Measurements from ENCODE around the gene CCBE1. TPM values are rescaled to one million over a fixed set of nuclear protein-coding genes. Genes with fewer than 3 reads are reported as not detected.

CCBE1 gene
- total and polyA plus RNA-seq, 9 of the 15 experiments (the other 6 are each of a cell fraction or from before 2014, with no cell fraction given): 0.20 TPM; not detected in 8

GRCh38 chr18:59569390-59569791, 127.8 kb downstream of the CCBE1 start (continued):
- TF ChIP-seq, protein P1, sequence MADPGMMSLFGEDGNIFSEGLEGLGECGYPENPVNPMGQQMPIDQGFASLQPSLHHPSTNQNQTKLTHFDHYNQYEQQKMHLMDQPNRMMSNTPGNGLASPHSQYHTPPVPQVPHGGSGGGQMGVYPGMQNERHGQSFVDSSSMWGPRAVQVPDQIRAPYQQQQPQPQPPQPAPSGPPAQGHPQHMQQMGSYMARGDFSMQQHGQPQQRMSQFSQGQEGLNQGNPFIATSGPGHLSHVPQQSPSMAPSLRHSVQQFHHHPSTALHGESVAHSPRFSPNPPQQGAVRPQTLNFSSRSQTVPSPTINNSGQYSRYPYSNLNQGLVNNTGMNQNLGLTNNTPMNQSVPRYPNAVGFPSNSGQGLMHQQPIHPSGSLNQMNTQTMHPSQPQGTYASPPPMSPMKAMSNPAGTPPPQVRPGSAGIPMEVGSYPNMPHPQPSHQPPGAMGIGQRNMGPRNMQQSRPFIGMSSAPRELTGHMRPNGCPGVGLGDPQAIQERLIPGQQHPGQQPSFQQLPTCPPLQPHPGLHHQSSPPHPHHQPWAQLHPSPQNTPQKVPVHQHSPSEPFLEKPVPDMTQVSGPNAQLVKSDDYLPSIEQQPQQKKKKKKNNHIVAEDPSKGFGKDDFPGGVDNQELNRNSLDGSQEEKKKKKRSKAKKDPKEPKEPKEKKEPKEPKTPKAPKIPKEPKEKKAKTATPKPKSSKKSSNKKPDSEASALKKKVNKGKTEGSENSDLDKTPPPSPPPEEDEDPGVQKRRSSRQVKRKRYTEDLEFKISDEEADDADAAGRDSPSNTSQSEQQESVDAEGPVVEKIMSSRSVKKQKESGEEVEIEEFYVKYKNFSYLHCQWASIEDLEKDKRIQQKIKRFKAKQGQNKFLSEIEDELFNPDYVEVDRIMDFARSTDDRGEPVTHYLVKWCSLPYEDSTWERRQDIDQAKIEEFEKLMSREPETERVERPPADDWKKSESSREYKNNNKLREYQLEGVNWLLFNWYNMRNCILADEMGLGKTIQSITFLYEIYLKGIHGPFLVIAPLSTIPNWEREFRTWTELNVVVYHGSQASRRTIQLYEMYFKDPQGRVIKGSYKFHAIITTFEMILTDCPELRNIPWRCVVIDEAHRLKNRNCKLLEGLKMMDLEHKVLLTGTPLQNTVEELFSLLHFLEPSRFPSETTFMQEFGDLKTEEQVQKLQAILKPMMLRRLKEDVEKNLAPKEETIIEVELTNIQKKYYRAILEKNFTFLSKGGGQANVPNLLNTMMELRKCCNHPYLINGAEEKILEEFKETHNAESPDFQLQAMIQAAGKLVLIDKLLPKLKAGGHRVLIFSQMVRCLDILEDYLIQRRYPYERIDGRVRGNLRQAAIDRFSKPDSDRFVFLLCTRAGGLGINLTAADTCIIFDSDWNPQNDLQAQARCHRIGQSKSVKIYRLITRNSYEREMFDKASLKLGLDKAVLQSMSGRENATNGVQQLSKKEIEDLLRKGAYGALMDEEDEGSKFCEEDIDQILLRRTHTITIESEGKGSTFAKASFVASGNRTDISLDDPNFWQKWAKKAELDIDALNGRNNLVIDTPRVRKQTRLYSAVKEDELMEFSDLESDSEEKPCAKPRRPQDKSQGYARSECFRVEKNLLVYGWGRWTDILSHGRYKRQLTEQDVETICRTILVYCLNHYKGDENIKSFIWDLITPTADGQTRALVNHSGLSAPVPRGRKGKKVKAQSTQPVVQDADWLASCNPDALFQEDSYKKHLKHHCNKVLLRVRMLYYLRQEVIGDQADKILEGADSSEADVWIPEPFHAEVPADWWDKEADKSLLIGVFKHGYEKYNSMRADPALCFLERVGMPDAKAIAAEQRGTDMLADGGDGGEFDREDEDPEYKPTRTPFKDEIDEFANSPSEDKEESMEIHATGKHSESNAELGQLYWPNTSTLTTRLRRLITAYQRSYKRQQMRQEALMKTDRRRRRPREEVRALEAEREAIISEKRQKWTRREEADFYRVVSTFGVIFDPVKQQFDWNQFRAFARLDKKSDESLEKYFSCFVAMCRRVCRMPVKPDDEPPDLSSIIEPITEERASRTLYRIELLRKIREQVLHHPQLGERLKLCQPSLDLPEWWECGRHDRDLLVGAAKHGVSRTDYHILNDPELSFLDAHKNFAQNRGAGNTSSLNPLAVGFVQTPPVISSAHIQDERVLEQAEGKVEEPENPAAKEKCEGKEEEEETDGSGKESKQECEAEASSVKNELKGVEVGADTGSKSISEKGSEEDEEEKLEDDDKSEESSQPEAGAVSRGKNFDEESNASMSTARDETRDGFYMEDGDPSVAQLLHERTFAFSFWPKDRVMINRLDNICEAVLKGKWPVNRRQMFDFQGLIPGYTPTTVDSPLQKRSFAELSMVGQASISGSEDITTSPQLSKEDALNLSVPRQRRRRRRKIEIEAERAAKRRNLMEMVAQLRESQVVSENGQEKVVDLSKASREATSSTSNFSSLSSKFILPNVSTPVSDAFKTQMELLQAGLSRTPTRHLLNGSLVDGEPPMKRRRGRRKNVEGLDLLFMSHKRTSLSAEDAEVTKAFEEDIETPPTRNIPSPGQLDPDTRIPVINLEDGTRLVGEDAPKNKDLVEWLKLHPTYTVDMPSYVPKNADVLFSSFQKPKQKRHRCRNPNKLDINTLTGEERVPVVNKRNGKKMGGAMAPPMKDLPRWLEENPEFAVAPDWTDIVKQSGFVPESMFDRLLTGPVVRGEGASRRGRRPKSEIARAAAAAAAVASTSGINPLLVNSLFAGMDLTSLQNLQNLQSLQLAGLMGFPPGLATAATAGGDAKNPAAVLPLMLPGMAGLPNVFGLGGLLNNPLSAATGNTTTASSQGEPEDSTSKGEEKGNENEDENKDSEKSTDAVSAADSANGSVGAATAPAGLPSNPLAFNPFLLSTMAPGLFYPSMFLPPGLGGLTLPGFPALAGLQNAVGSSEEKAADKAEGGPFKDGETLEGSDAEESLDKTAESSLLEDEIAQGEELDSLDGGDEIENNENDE (IDR thresholded peaks at IDR 0.05; ENCODE audit: low read depth, low read length): no peak
- TF ChIP-seq PPARD (CRISPR knock-in tag; IDR thresholded peaks at IDR 0.05): no peak
- no peak for TF ChIP-seq NR1H2 (CRISPR knock-in tag; IDR thresholded peaks at IDR 0.05)
- no peak for TF ChIP-seq ZNF311 (CRISPR knock-in tag; IDR thresholded peaks at IDR 0.05)
- TF ChIP-seq ZNF280A (IDR thresholded peaks at IDR 0.05; ENCODE audit: low read depth, partially characterized antibody): no peak
- no peak for TF ChIP-seq SNAPC5 (CRISPR knock-in tag; IDR thresholded peaks at IDR 0.05)
- TF ChIP-seq DEAF1 (CRISPR knock-in tag; IDR thresholded peaks at IDR 0.05): no peak
- no peak for TF ChIP-seq ERF (CRISPR knock-in tag; IDR thresholded peaks at IDR 0.05)
- TF ChIP-seq OTX1 (CRISPR knock-in tag; IDR thresholded peaks at IDR 0.05): no peak
- TF ChIP-seq ZBTB12 (CRISPR knock-in tag; IDR thresholded peaks at IDR 0.05): no peak
- no peak for TF ChIP-seq PHTF2 (CRISPR knock-in tag; IDR thresholded peaks at IDR 0.05)
- TF ChIP-seq FOXP1 (CRISPR knock-in tag; IDR thresholded peaks at IDR 0.05): no peak
- TF ChIP-seq NR3C1 (CRISPR knock-in tag; IDR thresholded peaks at IDR 0.05): no peak
